Panc1 (cell line): ENCODE results near the gene NCKAP1. TPM values are rescaled to one million over a fixed set of nuclear protein-coding genes. Genes with fewer than 3 reads are reported as not detected.
"Not testable (repeated sequence)": the region's sequence is repeated elsewhere in the genome, so short reads cannot be mapped to it uniquely, and the experiment has no call there.

Experiments
- ATAC-seq: fragments of 200-7000 bp; cut with Tn5 transposase; 2 replicates; pipeline ENCODE4 v1.9.1; 2020; ENCODE audit warnings: mild to moderate bottlenecking, moderate library complexity
- BruUV-seq: library from RNA; stranded (reverse); fragments of 400-500 nt; replicated peaks from 2 replicates; lab custom pipeline; 2021; lab: Mats Ljungman, UMichigan
- CTCF ChIA-PET: fragments of 300-600 bp; sonication (Branson Sonifier 250); formaldehyde crosslinking; loops from one replicate; lab custom pipeline; 2022; ENCODE audit warnings: antibody characterized with exemption; lab: Charles Lee
- POLR2A ChIA-PET: fragments of 300-600 bp; sonication (Branson Sonifier 250); formaldehyde crosslinking; loops from one replicate; lab custom pipeline; 2022; ENCODE audit warnings: antibody characterized with exemption; lab: Charles Lee
- DNase-seq: peaks from one replicate; pipeline ENCODE4 v3.0.0-alpha.2; 2010; ENCODE audit warnings: low read depth, low spot score
- H3K27ac ChIP-seq: 2 replicates; pipeline ENCODE4 v1.5.1; 2011; ENCODE audit warnings: mild to moderate bottlenecking, low read length, inconsistent platforms
- H3K27me3 ChIP-seq: fragments of 200-500 bp; sonication (Bioruptor generic); 2 replicates; pipeline ENCODE4 v1.6.0; 2014; ENCODE audit warnings: low read length, inconsistent platforms; ENCODE audit not compliant: control insufficient read depth, insufficient read depth
- H3K36me3 ChIP-seq: fragments of 200-500 bp; sonication (Bioruptor generic); 2 replicates; pipeline ENCODE4 v1.5.1; 2014; ENCODE audit warnings: inconsistent platforms, mild to moderate bottlenecking, low read length, moderate library complexity; ENCODE audit not compliant: control insufficient read depth, insufficient read depth
- H3K4me1 ChIP-seq: 2 replicates; pipeline ENCODE4 v1.5.1; 2011; ENCODE audit warnings: inconsistent platforms, mild to moderate bottlenecking, low read length, moderate library complexity; ENCODE audit not compliant: control insufficient read depth, insufficient read depth
- H3K4me3 ChIP-seq, 2 experiments: 2 replicates each; pipeline ENCODE4 v1.5.1; 2011 to 2012; ENCODE audit warnings: low read depth in 2 of 2, low read length in 2 of 2, mild to moderate bottlenecking in 2 of 2, inconsistent platforms in 1 of 2, moderate library complexity in 1 of 2
- H3K9me3 ChIP-seq: fragments of 200-500 bp; sonication (Bioruptor generic); 2 replicates; pipeline ENCODE4 v1.5.1; 2014; ENCODE audit warnings: low read depth, mild to moderate bottlenecking, inconsistent platforms, low read length, moderate library complexity; ENCODE audit not compliant: control insufficient read depth, insufficient read depth
- CTCF ChIP-seq: fragments of 450-650 bp; IDR thresholded peaks from 2 replicates; pipeline ENCODE4 v1.5.1; 2017; ENCODE audit warnings: mild to moderate bottlenecking
- POLR2AphosphoS5 ChIP-seq: IDR thresholded peaks from 2 replicates; pipeline ENCODE4 v1.6.1; 2012; ENCODE audit warnings: mild to moderate bottlenecking, low read depth, low read length, moderate library complexity
- REST ChIP-seq, 2 experiments: IDR thresholded peaks; 2 replicates each; pipeline ENCODE4 v1.6.1; 2011 to 2012; ENCODE audit warnings: low read depth in 2 of 2, control low read depth in 1 of 2, low read length in 1 of 2, mild to moderate bottlenecking in 1 of 2, moderate library complexity in 1 of 2; ENCODE audit not compliant: insufficient read depth in 1 of 2
- SIN3A ChIP-seq: IDR thresholded peaks from 2 replicates; pipeline ENCODE4 v1.6.1; 2012; ENCODE audit warnings: low read depth, mild to moderate bottlenecking, low read length, moderate library complexity, borderline replicate concordance; ENCODE audit not compliant: insufficient read depth
- TCF7L2 ChIP-seq: IDR thresholded peaks from 2 replicates; pipeline ENCODE4 v1.6.1; 2011; ENCODE audit warnings: mild to moderate bottlenecking, low read depth, low read length, inconsistent platforms
- in situ Hi-C: cut with HindIII; loops from 2 replicates; pipeline ENCODE4 v1.10.0; 2016; ENCODE audit warnings: low sequenced_read_pairs, low pct_unique_long_range_greater_than_20kb
- intact Hi-C: fragments of 100-400 bp; cut with micrococcal nuclease; formaldehyde crosslinking; loops from one replicate; pipeline ENCODE4 v1.10.0; 2022; ENCODE audit not compliant: unreplicated experiment
- total RNA-seq: library from RNA; stranded (reverse); gene quantifications from one replicate; pipeline ENCODE4 v1.2.1, GENCODE V29; 2021; ENCODE audit not compliant: unreplicated experiment

Gene NCKAP1
- total RNA-seq, 1 experiment from 2014 or later: 174 TPM

GRCh38 chr2:183021613-183022012 is 16.6 kb downstream of the NCKAP1 start:
- CTCF ChIA-PET: no interaction called here
- BruUV-seq: no TSS peak
- POLR2A ChIA-PET: no interaction called here

GRCh38 chr2:183019718-183020442 is 18.4 kb downstream of the NCKAP1 start:
- ATAC-seq: no peak
- H3K27me3 ChIP-seq: no peaks in the 10 kb centered on the region
- peaks cover 8% of the 10 kb centered on the region; the same call in 1 of the 2 replicates for H3K4me1 ChIP-seq
- intact Hi-C loops: no loop called here
- TF ChIP-seq REST (IDR thresholded peaks at IDR 0.05; ENCODE audit: insufficient read depth in 1 of 2, low read depth in 2 of 2, low read length in 1 of 2) (no peak), CTCF (no peak), POLR2AphosphoS5 (no peak), TCF7L2 (no peak), SIN3A (no peak)
- H3K4me3 ChIP-seq: no peak overlapping the region
- ChIA-PET CTCF (no interaction called here), POLR2A (no interaction called here)
- peaks cover 11% of the 10 kb centered on the region; the same call in 1 of the 2 replicates for H3K36me3 ChIP-seq
- in situ Hi-C loops: no loop called here
- DNase-seq: no peak
- no peaks in the 10 kb centered on the region for H3K9me3 ChIP-seq
- no TSS peak for BruUV-seq
- H3K27ac ChIP-seq: no peak overlapping the region

More at GRCh38 chr2:183021613-183022012, 16.6 kb downstream of the NCKAP1 start:
- no peak for TF ChIP-seq REST (IDR thresholded peaks at IDR 0.05; ENCODE audit: insufficient read depth in 1 of 2, low read depth in 2 of 2, low read length in 1 of 2)
- no peak for TF ChIP-seq CTCF
- no peak for TF ChIP-seq TCF7L2
- TF ChIP-seq POLR2AphosphoS5: no peak
- no peak for TF ChIP-seq SIN3A
- H3K4me3 ChIP-seq: no peak overlapping the region
- ATAC-seq (no peak), DNase-seq (no peak)
- no peaks in the 10 kb centered on the region for H3K9me3 ChIP-seq
- in situ Hi-C loops (no loop called here), intact Hi-C loops (no loop called here)
- peaks cover 20% of the 10 kb centered on the region; the same call in 1 of the 2 replicates for H3K4me1 ChIP-seq
- no peaks in the 10 kb centered on the region for H3K27me3 ChIP-seq
- no peak overlapping the region for H3K27ac ChIP-seq
- H3K36me3 ChIP-seq: peaks cover 11% of the 10 kb centered on the region; the same call in 1 of the 2 replicates

GRCh38 chr2:183017845-183018244 is 20.4 kb downstream of the NCKAP1 start:
- BruUV-seq, H3K27ac ChIP-seq, H3K4me3 ChIP-seq, H3K36me3 ChIP-seq, intact Hi-C loops, H3K4me1 ChIP-seq, H3K9me3 ChIP-seq, POLR2A ChIA-PET, ATAC-seq, H3K27me3 ChIP-seq, DNase-seq, in situ Hi-C loops, CTCF ChIA-PET: not testable (repeated sequence)
